DMS 273 treated with DMSO at 0.1 percent for 48 hours (cell line): Measurements from ENCODE around the gene ARHGAP10.
A peak's percentile ranks its signal among the peaks of the same experiment; 100 is the strongest.

ENCODE experiments used
- DNase-seq: peaks from one replicate; lab custom pipeline; 2025; lab: John Stamatoyannopoulos, UW

ARHGAP10 gene

DNA sequence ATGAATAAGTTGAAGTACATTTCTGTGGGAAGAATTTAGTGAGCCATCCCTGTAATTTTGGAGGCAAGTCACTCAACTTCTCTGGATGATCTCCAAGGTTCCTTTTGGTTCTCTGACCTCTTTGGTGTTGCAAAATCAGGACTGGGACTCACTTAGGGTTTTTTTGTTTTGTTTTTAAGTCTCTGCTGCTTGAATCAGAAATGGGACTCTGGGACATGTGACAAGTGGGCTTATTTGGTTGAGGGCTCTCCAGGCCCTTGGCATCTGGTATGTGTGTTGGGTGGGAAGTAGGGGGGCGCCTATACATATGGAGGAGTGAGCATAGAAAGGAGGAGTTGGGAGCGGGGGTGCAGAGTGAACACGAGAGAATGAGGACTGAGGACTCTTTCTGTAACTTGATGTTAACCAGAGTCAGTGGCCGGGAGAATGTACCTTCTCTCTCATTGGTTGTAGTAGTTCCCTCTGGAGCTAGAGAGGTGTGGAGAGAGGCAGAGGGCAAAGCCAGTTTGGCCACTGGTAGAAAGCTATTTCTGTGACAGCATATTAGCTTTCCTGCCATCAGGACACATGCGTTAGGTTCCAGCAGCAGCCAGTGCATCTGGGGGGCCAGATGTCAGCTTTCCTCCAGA lies 1.9 kb downstream of the ARHGAP10 start:
- DNase-seq, result peak; percentile 62

DNA sequence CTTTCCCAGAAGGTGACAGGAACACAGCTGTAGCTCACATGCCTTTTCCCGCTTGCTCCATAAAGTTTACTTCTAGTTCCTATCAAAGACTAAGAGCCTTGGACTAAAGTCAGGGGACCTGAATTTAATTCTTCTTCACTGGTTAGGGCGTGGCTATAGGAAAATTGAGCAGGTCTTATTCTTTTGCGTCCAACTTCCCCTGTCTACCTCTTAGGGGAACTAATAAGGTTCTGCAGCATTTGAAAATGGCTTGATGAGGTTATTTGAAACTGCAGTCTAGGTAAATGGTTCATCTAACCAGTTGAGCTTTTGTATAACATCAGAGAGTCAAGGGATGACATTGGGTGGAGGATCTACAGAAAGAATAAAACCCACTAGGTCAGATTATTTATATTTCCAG lies 2.6 kb downstream of the ARHGAP10 start:
- DNase-seq, result no peak

DNA sequence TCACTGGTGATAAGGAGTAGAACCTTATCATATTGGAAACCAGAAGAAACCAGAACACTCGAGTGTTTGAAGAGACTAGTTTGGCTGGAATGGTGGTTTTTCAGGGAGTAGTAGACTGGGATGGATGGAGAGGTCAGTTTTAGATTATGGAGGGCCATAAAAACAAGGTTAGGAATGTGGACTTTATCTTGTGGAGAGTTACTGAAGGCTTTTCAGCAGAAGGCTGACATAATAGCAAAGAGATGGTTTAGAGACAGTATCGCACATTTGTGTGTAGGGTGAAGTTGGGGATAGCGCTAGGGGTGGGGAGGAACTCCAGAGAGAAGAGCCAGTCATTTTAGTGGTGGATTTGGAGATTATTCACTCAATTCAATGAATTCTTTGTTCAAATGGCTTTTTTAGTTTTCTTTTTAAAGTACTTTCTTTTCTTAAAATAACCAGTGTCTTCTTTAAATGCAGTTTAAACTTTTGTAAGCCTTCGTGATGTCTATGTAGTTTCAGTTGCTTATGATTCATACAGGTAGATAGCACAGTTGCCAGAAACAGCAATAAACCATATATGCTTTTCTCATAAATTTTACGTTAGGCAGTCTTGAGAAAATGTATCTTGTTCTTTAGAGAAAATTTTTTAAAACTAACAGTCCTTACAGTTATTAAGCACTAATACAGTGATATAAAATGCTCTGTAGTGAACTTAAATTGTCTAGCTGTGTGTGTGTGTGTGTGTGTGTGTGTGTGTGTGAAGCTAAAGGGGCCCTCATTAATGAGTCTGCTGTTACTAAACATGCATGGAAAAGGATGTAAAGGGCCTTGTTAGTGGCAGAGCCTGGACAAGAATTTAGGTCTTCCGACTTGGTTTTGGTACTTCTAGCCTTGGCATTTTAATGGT lies 3.8 kb downstream of the ARHGAP10 start:
- no peak for DNase-seq

DNA sequence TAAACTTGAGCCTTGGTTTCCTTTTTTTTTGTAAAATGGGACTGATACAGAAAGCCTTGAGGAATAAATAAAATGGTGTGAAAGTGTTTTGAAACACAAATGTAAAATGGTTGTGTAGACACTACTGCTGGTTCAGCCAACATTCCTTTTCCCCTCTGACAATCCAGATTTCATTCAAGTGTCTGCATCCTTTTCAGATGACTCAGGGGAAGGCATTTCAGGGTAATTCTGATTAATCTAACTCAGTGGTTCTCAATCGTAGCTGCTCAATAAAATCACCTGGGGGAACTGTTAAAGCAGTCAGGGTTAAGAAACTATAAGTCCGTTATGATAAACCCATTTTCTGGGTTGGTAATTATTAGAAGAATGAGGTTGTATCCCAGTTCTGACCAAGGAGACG lies 4.6 kb downstream of the ARHGAP10 start:
- no peak for DNase-seq

DNA sequence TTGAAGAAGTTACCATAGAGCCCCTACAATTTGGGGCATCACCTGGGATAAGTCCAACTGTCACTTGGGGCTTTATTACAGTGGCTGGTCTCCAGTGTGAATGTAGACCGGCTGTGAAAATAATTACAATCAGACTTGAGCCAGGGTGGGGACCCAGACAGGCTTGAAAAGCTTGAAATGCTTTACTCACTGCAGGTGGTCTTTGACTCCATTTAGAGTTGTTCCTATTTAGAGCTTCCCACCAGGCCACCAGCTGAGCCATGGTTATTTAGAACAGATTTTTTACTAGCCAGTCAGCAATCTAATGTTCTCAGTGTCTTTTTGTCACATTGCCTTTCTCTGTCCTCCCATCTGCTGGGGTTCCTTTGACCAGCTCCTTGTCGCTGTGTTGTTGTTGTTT lies 5.7 kb downstream of the ARHGAP10 start:
- DNase-seq, result no peak

DNA sequence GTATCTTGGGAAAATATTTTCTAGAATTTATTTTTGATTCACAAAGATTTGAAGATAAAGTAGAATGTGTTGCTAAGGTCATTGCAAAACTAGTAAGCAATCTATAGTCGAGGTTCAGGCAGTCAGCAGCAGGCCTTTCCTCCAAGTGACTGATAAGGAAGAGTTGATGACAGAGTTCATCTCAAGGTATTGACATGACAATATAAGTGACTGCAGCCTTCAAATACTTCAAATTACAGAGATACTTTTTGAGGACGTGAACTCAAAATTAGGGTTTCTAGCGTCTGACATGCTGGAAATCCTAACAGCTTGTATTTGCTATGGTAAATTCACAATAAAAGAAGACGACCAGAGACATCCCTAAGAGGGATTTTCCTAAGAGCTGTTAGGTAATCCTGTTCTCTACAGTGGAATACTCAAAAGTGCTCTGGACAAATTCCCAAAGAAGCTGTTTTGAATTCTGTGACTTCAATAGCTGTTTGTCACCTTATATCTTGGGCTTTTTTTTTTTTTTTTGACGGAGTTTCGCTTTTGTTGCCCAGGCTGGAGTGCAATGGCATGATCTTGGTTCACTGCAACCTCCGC lies 7.4 kb downstream of the ARHGAP10 start:
- DNase-seq, result no peak

DNA sequence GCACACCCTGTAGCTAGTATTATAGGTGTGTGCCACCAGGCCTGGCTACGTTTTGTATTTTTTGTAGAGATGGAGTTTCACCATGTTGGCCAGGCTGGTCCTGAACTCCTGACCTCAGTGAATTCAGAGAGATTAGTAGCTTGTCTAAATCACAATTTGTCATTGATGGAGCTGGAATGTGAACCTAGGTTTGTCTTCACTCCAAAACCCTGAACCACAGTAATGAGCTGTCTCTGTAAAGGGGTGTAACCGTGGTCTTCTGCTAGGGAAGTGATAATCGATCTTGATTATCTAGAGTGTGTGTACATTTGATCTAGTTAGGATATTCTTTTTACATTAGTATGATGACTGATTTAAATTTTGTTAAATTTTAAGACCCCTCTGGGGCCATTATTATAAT lies 8.3 kb downstream of the ARHGAP10 start:
- no peak for DNase-seq

DNA sequence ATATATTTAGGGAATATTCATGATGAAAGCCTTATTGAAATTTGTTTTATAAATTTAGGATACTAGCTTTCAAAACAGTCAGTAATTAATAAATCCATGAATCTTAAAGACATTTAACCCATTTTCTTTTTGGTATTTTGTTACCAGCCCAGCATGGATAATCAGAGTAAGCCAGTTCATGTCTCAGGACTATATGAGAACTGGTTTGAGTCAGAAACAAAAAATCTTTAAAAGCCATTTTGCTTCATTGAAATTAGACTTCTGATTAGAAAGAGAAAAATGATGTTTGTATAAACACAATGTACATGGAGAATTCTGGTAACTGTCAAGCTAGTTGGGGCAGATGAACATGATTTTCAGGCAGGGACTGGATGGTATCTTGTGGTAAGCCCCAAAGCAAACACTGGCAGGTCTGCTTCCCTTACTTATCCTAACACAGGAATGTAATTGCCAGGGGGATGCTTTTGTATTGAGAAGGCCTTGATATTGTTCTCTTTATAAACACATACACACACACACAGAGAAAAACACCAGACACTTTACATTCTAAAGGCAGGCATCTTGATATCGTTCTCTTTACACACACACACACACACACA lies 9.4 kb downstream of the ARHGAP10 start:
- no peak for DNase-seq

DNA sequence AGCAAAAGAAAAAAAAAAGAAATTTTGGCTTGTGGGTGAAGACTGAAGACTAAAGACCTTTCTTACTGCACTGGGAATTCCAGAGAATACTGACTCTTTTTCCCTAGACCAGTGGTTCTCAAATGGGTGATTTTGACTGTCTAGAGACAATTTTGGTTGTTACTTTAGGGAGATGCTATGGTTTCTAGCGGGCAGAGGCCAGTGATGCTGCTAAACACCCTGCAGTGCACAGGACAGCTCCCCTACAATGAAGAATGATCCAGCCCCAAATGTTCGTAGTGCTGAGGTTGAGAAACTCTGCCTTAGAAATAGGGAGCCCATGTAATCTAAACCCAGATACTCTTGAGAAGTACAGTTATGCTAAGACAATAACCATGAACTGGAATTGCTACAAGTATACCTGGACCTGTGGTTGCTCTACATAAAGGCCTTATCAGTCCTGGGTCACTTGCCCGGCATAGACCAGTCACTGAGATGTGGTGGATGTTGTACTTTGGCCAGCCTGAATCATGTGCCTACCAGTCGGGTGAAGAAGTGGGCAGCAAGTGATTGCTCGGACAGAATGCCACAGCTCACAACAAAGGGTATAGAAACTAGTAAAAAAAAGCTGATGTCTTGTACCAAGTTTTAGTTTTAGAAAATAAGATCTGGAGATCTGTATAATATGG lies 16.0 kb downstream of the ARHGAP10 start:
- DNase-seq, result no peak

DNA sequence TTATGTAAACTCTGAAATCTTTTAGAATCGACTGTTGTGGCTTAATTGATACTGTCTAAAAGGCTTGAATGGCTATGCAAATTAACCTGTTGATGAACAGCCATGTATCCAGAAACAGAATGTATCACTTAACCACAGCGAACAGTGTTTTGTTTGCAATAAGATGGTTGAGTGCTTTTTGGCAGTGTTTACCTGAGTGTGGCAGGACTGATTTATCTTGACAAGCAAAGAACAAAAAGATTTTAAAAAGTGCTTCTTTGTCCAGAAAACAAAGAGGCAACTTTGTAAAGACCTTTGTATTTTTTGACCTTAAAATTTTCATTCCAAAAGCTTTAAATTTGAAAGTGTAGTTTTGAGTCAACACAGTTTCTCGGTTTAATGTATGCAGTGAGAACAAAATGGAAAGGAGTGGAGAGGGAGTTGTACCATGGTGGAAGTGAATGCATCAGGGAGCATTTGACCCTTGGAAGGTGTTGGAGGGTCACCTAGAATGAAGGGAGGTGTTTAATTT lies 18.0 kb downstream of the ARHGAP10 start:
- no peak for DNase-seq

DNA sequence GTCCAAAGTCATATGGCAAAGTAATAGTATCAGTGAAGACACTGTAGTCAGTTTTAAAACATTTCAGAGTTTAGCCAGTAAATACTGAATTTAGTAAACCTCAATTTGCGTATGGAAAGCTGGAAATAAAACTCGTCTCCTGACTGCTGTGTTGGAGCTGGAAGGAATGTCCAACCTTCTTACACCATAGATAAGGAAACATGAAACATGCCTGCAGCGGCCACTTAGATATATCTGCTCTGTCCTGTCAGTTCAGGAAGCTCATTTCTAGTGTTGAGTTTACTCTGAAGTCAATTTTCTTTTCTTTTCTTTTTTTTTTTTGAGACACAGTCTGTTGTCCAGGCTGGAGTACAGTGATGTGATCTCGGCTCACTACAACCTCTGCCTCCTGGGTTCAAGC lies 21.2 kb downstream of the ARHGAP10 start:
- no peak for DNase-seq

DNA sequence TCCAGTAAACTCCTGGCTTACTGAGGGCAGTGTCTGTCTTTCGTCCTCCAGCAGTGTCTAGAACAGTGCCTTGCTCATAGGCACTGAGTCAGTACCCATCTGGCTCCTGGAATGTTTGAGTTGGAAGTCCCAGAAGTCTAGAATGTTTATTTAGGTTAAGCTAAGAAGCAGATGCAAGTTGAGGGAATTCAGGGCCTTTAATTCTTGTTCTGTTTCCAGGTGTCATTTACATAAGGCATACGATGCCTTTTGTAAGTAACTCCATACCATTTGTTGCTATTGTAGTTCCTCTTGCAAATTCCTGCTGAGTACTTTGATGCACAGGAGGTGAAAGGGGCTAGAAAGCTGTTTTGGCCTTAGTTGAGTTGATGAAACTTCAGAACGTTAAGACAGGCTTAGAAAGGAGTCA lies 22.2 kb downstream of the ARHGAP10 start:
- no peak for DNase-seq

DNA sequence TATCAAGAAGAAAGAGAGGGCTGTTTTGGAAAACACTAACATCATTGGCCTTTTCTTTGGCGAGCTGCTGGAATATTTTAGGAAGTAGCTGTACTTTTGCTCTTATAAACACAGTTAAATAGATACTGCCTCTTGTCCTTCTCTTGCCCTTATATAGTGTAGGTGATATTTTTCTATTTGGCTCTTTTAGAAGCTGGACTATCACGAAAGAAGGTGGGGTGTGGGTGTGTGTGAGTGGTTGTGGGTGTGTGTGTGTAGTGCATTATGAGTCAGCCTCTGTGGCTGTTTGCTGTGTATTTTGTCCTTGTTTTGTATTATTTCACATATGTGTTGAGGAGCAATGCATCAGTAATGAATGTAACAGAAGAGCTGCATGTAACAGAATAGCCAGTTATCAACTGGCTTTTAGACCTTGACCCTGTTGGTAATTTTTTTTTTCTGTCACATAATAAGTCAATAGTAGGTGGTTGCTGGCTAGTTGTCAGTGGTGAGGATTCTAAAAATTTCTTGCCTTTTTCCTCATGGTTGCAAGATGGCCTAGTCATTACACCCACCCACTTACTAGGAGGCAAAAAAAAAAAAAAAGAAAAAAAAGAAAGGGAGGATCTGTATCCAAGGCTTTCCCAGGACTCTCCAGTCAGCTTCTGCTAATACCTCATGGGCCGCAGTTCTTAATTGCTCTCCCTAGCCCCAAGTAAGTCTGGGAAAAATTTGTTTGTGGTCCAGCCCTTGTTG lies 23.8 kb downstream of the ARHGAP10 start:
- no peak for DNase-seq

DNA sequence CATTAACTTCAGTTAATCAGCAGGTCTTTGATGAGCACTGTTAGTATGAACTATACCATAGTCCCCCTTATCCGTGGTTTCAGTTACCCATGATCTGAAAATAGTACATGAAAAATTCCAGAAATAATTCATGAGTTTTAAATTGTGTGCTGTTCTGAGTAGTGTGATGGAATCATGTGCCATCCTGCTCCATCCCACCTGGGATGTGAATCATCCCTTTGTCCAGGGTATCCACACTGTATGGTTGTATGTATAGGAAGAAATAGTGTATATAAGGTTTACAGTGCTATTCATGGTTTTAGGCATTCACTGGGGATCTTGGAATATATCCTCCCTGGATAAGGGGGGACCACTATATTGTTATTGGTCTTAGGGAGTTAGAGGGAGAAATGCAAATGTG lies 24.5 kb downstream of the ARHGAP10 start:
- DNase-seq, result no peak

DNA sequence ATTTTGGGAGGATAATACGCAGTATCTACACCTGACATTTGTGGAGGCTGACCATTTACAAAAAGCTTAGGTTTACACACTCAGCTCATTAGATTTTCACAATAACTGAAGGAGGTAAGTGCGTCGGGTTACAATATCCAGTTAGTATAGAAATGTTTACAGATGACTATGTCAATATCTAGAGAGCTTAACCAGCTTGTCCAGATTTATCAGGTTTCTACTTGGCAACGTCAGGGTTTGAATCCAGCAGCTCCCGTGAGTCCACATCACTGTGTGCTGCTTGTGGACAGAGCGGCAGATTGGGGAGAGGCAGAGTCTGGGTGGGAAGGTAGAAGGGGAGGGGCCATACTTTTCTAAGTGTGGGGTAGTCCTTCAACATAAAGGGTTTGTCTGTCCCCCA lies 28.3 kb downstream of the ARHGAP10 start:
- no peak for DNase-seq

DNA sequence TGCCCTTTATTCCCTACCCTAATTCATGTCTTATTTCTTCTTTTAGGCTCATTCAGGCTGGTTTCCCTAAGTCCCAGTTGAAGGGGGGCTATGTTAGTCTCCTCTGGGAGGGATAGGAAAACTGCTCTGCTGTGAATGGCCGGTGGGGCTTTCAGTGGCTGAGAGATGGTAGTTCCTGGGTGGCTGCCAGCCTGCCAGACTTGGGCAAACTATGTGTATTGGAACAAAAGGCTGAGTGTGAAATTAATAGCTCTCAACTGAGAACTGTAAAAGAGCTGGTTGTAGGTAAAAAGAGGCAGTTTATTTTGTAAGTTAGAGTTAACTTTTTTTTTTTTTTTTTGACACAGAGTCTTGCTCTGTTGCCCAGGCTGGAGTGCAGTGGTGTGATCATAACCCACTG lies 28.8 kb downstream of the ARHGAP10 start:
- DNase-seq, result no peak

DNA sequence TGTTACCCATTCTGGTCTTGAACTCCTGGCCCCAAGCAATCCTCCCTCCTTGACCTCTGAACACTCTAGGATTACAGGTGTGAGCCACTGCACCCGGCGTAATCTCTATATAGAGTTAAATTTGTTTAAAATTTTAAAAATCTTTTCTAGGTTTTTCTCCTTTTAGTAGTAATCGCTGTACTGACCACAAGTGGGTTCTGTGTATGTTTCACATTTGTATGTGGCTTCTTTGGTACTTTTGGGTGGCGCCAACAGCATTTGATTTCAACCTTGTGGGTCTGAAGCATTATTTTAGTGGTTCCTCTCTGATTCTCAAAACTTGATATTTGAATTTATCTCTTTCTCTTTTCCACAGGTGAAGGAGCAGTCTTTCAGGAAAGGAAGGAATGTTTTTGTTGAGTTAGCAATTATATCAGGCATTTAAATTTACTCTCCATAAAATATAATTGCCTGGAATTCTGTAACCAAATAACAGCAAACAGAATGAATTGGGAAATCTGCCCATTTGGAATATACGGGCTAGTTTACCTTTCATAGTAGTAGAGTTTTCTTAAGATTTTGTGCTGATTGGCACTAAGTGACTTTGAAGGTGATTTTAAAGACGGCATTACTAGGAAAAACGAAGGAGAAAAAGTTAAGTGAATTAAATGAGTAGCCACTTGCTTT lies 29.5 kb downstream of the ARHGAP10 start:
- no peak for DNase-seq

DNA sequence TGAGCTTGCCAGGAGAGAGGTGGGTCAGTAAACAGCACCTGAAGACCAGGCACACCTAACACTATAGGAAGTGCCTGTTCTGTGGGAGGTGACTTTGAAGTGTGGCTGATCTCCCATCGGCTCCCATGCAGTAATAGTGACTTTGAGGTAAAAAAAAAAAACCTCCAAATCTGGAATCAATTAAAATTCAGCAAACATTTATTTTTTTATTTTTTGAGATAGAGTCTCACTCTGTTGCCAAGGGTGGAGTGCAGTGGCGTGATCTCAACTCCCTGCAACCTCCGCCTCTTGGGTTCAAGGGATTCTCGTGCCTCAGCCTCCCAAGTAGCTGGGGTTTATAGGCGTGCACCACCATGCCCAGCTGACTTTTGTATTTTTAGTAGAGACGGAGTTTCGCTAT lies 32.4 kb downstream of the ARHGAP10 start:
- DNase-seq, result no peak

DNA sequence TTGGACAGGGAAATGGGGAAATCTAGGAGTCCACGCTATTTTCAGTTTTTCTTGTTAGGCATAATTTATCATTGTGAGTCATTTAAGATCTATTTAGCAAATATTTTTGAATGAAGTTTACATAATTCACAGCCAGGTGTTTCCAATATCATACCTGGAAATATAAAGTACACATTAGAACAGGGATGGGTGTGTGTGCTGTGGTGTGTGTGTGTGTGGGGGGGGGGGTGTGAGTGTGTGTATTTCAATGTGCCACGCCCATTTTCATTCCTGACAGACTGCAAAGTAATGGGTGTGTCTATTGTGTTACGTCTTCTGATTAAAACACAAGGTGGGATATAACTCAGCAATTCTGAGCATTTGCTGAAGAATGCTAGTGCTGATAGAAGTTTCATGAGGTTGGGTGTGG lies 33.2 kb downstream of the ARHGAP10 start:
- no peak for DNase-seq

DNA sequence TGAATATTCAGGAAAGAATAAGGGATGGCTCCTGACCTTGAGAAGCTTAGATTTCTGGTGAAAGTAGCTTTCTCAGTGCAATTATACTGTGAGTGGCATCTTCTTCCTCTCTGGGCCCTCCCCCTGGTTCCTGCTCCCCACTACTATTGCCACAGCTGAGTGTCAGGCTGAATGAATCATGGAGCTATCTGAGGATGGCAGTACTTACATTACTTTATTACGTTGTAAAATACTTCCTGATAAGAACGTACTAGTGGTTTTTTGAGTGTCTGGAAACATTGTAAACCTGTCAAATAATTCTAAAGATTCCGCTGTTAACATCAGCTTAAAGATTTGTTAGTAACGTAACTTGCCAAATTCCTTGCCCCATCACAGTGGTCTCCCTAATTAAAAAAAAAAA lies 36.2 kb downstream of the ARHGAP10 start:
- no peak for DNase-seq

DNA sequence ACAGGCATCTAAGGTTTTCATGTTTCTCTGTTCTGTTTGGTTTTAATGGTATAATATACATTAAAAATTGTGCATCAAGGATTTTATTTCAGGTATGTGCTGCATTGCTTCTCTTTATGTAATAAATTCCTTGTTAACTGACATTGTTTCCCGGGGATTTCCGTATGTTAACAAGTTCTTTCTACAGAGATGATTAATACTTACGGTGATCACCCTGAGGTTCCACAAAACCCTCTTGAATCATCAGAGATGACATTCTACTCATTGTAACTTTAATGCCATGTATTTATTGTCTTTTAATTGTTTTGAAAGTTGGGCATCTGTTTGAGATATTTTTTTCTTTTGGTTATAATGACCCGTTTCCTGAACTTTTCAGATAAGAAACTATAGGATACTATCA lies 37.5 kb downstream of the ARHGAP10 start:
- no peak for DNase-seq
